ENCODE measurements around the gene STK11IP.
A peak's percentile ranks its signal among the peaks of the same experiment; 100 is the strongest.

The STK11IP gene

GRCh38 chr2:219597552-219598307 is at the start of gene STK11IP:
TSS of gene STK11IP (plus strand) at chr2:219597857. CDS start at chr2:219598120, 263 bp downstream.
- DNase-seq (ENCODE audit: low spot score), result peak; percentile 99

GRCh38 chr2:219548990-219549389 is 48.7 kb upstream of the STK11IP start:
- no peak for DNase-seq (ENCODE audit: low spot score)

- no peak for DNase-seq (ENCODE audit: low spot score)
Observed at GRCh38 chr2:219549619-219550018, 48.0 kb upstream of the STK11IP start.

- DNase-seq (ENCODE audit: low spot score), result peak; percentile 61
Observed at GRCh38 chr2:219551441-219552381, 45.9 kb upstream of the STK11IP start.

GRCh38 chr2:219552382-219553167 is 45.1 kb upstream of the STK11IP start:
- DNase-seq (ENCODE audit: low spot score), result peak; percentile 96

GRCh38 chr2:219553168-219553417 is 44.6 kb upstream of the STK11IP start:
- DNase-seq (ENCODE audit: low spot score), result no peak

- DNase-seq (ENCODE audit: low spot score), result no peak
Observed at GRCh38 chr2:219553463-219553963, 44.1 kb upstream of the STK11IP start.

GRCh38 chr2:219554350-219554749 is 43.3 kb upstream of the STK11IP start:
- no peak for DNase-seq (ENCODE audit: low spot score)

- DNase-seq (ENCODE audit: low spot score), result no peak
Observed at GRCh38 chr2:219555956-219556355, 41.7 kb upstream of the STK11IP start.

GRCh38 chr2:219556413-219556812 is 41.2 kb upstream of the STK11IP start:
- DNase-seq (ENCODE audit: low spot score), result no peak

GRCh38 chr2:219557320-219557719 is 40.3 kb upstream of the STK11IP start:
- no peak for DNase-seq (ENCODE audit: low spot score)

GRCh38 chr2:219557791-219558785 is 39.6 kb upstream of the STK11IP start:
- no peak for DNase-seq (ENCODE audit: low spot score)

GRCh38 chr2:219559156-219559915 is 38.3 kb upstream of the STK11IP start:
- no peak for DNase-seq (ENCODE audit: low spot score)

GRCh38 chr2:219560037-219560892 is 37.4 kb upstream of the STK11IP start:
- DNase-seq (ENCODE audit: low spot score), result peak; percentile 66

- no peak for DNase-seq (ENCODE audit: low spot score)
Observed at GRCh38 chr2:219560893-219561178, 36.8 kb upstream of the STK11IP start.

GRCh38 chr2:219561179-219562048 is 36.2 kb upstream of the STK11IP start:
- DNase-seq (ENCODE audit: low spot score), result no peak

- no peak for DNase-seq (ENCODE audit: low spot score)
Observed at GRCh38 chr2:219562049-219563020, 35.3 kb upstream of the STK11IP start.
